Measurements from ENCODE around the gene SCLY. TPM values are rescaled to one million over a fixed set of nuclear protein-coding genes. Genes with fewer than 3 reads are reported as not detected.

Gene SCLY
- total RNA-seq, 4 donors from 2014 or later, result 9.8 to 17.9 (median 13.9) TPM

DNA sequence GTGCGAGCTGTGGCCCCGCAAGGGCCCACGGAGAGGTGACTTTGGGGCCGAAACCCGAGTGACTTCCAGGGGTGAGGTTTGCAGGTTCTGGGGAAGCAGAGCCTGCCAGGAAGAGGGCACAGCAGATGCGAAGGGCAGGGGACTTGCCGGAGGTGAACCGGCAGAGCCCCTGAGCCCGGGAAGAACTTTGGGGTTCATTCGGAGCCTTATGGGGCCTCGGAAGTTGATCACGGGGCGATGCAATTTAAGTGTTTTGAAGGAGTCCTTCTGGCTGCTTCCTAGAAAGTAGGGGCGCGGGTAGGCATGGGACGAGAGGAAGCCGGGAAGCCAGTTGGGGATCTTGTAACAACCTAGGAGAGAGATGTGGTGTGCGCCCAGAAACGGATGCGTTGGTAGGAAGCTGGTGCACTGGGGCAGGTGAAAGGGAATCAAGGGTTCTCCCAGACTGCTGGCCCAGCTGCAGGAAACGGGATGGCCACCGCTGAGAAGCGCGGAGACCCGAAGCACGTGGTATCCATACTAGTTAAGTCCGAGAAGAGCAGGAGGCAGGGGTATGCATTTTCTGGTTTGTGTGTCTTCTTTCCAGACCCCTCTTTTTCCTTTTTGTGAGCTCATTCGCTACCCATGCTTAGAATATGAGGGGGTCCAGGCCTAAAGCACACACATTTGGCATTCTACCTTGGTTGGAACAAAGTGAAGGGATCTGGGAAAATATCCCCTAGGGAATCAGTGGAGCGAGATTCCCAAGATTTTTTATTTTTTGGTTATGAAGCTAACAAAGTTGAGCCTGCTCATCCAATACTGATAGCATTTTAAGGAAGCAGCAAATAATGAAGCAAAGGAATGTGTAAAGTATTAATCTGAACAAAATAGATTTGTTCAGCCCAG is 758 bp downstream of the SCLY start:
- intact Hi-C loops (cut with DNase I), result loop anchor here (2.0 to 10.0 kb wide), 3 partner anchors 94 to 203 kb away; partner anchors contain the start of genes RAMP1 and UBE2F
- no peak for DNase-seq (ENCODE audit: extremely low spot score)

DNA sequence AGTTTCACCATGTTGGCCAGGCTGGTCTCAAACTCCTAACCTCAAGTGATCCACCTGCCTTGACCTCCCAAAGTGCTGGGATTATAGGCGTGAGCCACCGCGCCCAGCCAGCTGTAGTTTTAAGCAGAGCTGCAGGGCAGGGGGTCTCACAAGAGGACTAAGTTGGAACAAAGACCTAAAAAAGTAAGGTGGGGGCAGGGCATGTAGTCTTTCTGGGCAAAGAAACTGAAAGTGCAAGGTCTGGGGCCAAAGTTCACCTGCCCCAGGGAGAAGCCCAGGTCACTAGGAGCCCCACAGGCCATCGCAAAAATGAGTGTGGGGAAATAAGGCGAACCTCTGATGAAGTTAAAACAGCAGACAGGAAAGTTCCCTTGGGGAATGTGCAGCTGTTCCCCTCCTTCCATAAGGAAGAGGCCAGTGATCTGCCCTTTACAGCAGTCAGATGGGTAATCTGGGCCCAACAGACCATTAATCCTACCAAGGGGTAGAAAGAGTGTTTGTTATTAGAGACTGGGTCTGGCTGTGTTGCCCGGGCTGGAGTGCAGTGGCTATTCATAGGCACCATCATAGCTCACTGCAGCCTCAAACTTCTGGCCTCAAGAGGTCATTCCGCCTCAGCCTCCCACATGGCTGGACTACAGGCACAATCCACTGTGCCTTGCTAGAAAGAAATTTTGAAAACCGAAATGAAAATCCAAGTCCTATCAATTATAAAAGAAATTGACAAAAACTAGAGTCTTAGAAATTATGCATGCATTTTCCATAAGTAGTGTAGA is 2.8 kb downstream of the SCLY start:
- intact Hi-C loops (cut with DNase I), result loop anchor here (5.0 to 10.0 kb wide), 2 partner anchors 96 to 139 kb away; partner anchors contain the start of gene UBE2F
- DNase-seq (ENCODE audit: extremely low spot score), result no peak
- Histone ChIP-seq H3K27ac (replicated peaks in 1 of 4) (no peak overlapping the region), H3K9me3 (no peaks in the 10 kb centered on the region), H3K36me3 (peaks cover 0 to 38% (median 26%) of the 10 kb centered on the region in 4 donors), H3K27me3 (no peaks in the 10 kb centered on the region), H3K4me1 (peaks cover 10 to 27% (median 20%) of the 10 kb centered on the region in 4 donors), H3K4me3 (no peak overlapping the region)
- TF ChIP-seq POLR2AphosphoS5 (IDR thresholded peaks at IDR 0.05) (no peak), POLR2A (IDR thresholded peaks at IDR 0.05; ENCODE audit: low read depth) (no peak), EP300 (IDR thresholded peaks at IDR 0.05) (no peak)
- TF ChIP-seq, protein P1, sequence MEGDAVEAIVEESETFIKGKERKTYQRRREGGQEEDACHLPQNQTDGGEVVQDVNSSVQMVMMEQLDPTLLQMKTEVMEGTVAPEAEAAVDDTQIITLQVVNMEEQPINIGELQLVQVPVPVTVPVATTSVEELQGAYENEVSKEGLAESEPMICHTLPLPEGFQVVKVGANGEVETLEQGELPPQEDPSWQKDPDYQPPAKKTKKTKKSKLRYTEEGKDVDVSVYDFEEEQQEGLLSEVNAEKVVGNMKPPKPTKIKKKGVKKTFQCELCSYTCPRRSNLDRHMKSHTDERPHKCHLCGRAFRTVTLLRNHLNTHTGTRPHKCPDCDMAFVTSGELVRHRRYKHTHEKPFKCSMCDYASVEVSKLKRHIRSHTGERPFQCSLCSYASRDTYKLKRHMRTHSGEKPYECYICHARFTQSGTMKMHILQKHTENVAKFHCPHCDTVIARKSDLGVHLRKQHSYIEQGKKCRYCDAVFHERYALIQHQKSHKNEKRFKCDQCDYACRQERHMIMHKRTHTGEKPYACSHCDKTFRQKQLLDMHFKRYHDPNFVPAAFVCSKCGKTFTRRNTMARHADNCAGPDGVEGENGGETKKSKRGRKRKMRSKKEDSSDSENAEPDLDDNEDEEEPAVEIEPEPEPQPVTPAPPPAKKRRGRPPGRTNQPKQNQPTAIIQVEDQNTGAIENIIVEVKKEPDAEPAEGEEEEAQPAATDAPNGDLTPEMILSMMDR (IDR thresholded peaks at IDR 0.05), result no peak
- WGBS, result 92% methylated on average over 8 of the region's 8 CpGs

More for the DNA sequence above, 758 bp downstream of the SCLY start:
- H3K4me1 ChIP-seq, result peaks cover 10 to 27% (median 20%) of the 10 kb centered on the region in 4 donors
- TF ChIP-seq, protein P1 (IDR thresholded peaks at IDR 0.05), result no peak
- no peak for TF ChIP-seq POLR2A (IDR thresholded peaks at IDR 0.05; ENCODE audit: low read depth)
- no peak for TF ChIP-seq EP300 (IDR thresholded peaks at IDR 0.05)
- TF ChIP-seq POLR2AphosphoS5 (IDR thresholded peaks at IDR 0.05), result no peak
- WGBS, result 3% methylated on average over 22 of the region's 29 CpGs
- no peaks in the 10 kb centered on the region for H3K27me3 ChIP-seq
- no peaks in the 10 kb centered on the region for H3K9me3 ChIP-seq
- peak overlapping the region; percentile 90 to 95 (median 92) for H3K27ac ChIP-seq (replicated peaks in 1 of 4)
- H3K36me3 ChIP-seq, result peaks cover 0 to 23% (median 11%) of the 10 kb centered on the region in 4 donors
- peak overlapping the region; percentile 64 to 93 (median 86) for H3K4me3 ChIP-seq

DNA sequence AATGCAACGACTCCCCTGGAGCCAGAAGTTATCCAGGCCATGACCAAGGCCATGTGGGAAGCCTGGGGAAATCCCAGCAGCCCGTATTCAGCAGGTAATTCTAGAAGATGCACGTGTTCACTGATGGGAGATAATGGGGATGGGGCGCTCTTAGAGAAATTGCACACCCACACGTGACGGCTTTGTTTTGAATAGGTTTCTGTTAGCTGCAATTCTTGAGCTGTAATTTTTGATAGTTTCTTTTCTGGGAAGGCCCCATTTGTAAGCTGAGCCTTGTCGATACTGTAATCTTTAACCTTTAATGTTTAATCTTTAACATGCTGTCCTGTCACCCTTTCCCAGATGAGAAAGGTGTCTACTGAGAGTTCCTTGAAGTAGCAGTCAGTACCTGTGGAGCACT is 3.6 kb downstream of the SCLY start:
- TF ChIP-seq POLR2AphosphoS5 (IDR thresholded peaks at IDR 0.05) (no peak), POLR2A (IDR thresholded peaks at IDR 0.05; ENCODE audit: low read depth) (no peak), EP300 (IDR thresholded peaks at IDR 0.05) (no peak)
- TF ChIP-seq, protein P1 (IDR thresholded peaks at IDR 0.05), result no peak
- Histone ChIP-seq H3K4me3 (no peak overlapping the region), H3K9me3 (no peaks in the 10 kb centered on the region), H3K27me3 (no peaks in the 10 kb centered on the region), H3K27ac (replicated peaks in 1 of 4) (no peak overlapping the region), H3K4me1 (peaks cover 10 to 27% (median 20%) of the 10 kb centered on the region in 4 donors), H3K36me3 (peaks cover 3 to 45% (median 33%) of the 10 kb centered on the region in 4 donors)
- WGBS, result 88% methylated on average over 7 of the region's 7 CpGs
- intact Hi-C loops (cut with DNase I), result loop anchor here (5.0 to 10.0 kb wide), 2 partner anchors 97 to 140 kb away; partner anchors contain the start of gene UBE2F
- DNase-seq (ENCODE audit: extremely low spot score), result no peak

DNA sequence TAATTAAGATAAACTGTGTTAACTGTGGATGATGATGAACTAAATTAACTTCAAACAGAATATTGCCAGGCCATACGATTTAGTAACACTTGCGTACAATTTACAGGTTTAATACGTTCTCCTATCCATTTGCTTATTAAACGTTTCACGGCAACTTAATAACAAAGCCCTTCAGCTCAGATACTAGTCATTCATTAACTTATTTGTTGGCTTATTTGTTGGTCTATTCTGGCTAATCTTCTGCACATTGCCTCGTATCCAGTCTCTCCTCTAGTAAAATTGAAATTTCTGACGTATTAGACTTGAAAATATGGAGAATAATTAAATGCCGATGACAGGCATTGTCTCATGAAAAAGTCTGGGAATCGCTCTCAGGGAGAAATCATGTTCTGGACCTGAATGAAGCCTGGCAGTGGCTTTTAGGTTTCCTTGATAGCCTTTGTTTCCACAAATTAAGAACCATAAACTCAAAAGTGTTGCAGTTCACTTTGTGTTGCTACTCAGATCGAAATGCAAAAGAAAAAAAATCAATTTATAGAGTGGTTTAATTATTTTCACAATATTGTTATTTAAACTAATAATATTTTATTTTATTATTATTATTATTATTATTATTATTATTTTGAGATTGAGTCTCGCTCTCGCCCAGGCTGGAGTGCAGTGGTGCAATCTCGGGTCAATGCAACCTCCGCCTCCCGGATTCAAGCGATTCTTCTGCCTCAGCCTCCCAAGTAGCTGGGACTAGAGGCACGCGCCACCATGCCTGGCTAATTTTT is 4.5 kb downstream of the SCLY start:
- H3K9me3 ChIP-seq, result no peaks in the 10 kb centered on the region
- H3K4me3 ChIP-seq, result no peak overlapping the region
- 86% methylated on average over 18 of the region's 18 CpGs for WGBS
- no peaks in the 10 kb centered on the region for H3K27me3 ChIP-seq
- intact Hi-C loops (cut with DNase I), result loop anchor here (10.0 kb wide), 1 partner anchor 140 kb away; no protein-coding TSS in a partner anchor
- no peak for TF ChIP-seq POLR2AphosphoS5 (IDR thresholded peaks at IDR 0.05)
- no peak for TF ChIP-seq POLR2A (IDR thresholded peaks at IDR 0.05; ENCODE audit: low read depth)
- TF ChIP-seq, protein P1 (IDR thresholded peaks at IDR 0.05), result no peak
- TF ChIP-seq EP300 (IDR thresholded peaks at IDR 0.05), result no peak
- peaks cover 8 to 53% (median 40%) of the 10 kb centered on the region in 4 donors for H3K36me3 ChIP-seq
- H3K27ac ChIP-seq (replicated peaks in 1 of 4), result no peak overlapping the region
- peaks cover 6 to 18% (median 13%) of the 10 kb centered on the region in 4 donors for H3K4me1 ChIP-seq
- no peak for DNase-seq (ENCODE audit: extremely low spot score)

Measured in esophagus muscularis mucosa (tissue), 4 donors.